Measurements from ENCODE around the gene KMT2B. TPM values are rescaled to one million over a fixed set of nuclear protein-coding genes. Genes with fewer than 3 reads are reported as not detected.
"Not testable (repeated sequence)": the region's sequence is repeated elsewhere in the genome, so short reads cannot be mapped to it uniquely, and the experiment has no call there.

The KMT2B gene
- total and polyA plus RNA-seq, 2 donors (not counting 1 experiment from before 2014, with no cell fraction given) = 85.6 to 96.9 TPM

GRCh38 chr19:35767288-35768081 is 49.7 kb downstream of the KMT2B start:
- no peaks in the 10 kb centered on the region for H3K9me3 Mint-ChIP-seq (ENCODE audit: insufficient read depth)
- no peaks in the 10 kb centered on the region for H3K9me3 ChIP-seq (ENCODE audit: control extremely low read depth in 1 of 3, control insufficient read depth in 2 of 3, insufficient read depth in 1 of 3, low read length in 2 of 3)
- ATAC-seq (ENCODE audit: low read depth) (no peak), DNase-seq (no peak)
- H3K4me3 Mint-ChIP-seq = no peak overlapping the region
- H3K27ac Mint-ChIP-seq = no peak overlapping the region
- H3K27me3 ChIP-seq (replicated peaks in 1 of 4; ENCODE audit: control extremely low read depth in 1 of 4, control insufficient read depth in 3 of 4, insufficient read depth in 4 of 4, low read length in 3 of 4) = no peaks in the 10 kb centered on the region
- no peaks in the 10 kb centered on the region for H3K27me3 Mint-ChIP-seq
- peaks cover 3% of the 10 kb centered on the region for H3K4me1 Mint-ChIP-seq
- POLR2A ChIA-PET = interaction anchor here (1.0 kb wide), 1 partner anchor 27 kb away, joined by 3 read pairs; no protein-coding TSS in a partner anchor
- no peaks in the 10 kb centered on the region for H3K79me2 ChIP-seq (ENCODE audit: control insufficient read depth, insufficient read depth, low read length)
- no peak for TF ChIP-seq CTCF (IDR thresholded peaks at IDR 0.05)
- TF ChIP-seq EZH2 (IDR thresholded peaks at IDR 0.05; ENCODE audit: borderline replicate concordance, insufficient read depth, low read depth, low read length, poor library complexity, severe bottlenecking) = no peak
- H2AFZ ChIP-seq (ENCODE audit: insufficient read depth, low read depth, low read length, poor library complexity, severe bottlenecking) = no peak overlapping the region
- no peak overlapping the region for H3K4me3 ChIP-seq (ENCODE audit: control extremely low read depth in 1 of 5, extremely low read depth in 1 of 5, insufficient read depth in 1 of 5, low read depth in 2 of 5, low read length in 4 of 5)
- H3K4me2 ChIP-seq (replicated peaks; ENCODE audit: low read depth, low read length, poor library complexity, severe bottlenecking) = no peak overlapping the region
- peak overlapping the region in 1 of 2 donors; percentile 20 for H3K27ac ChIP-seq (ENCODE audit: low read length in 2 of 2)
- no peak overlapping the region for H3K9ac ChIP-seq (ENCODE audit: low read length)
- CTCF ChIA-PET = interaction anchor here (0.5 kb wide), 1 partner anchor 72 kb away, joined by 4 read pairs; no protein-coding TSS in a partner anchor
- H3K36me3 ChIP-seq (replicated peaks in 1 of 2; ENCODE audit: control extremely low read depth in 1 of 2, control insufficient read depth in 1 of 2, extremely low read depth in 1 of 2, insufficient read depth in 2 of 2, low read length in 1 of 2) = peaks cover 0 to 8% of the 10 kb centered on the region in 2 experiments
- 40% methylated on average over 34 of the region's 34 CpGs for WGBS (ENCODE audit: insufficient coverage)
- H4K20me1 ChIP-seq (ENCODE audit: control insufficient read depth, insufficient read depth, low read length, poor library complexity, severe bottlenecking) = no peaks in the 10 kb centered on the region
- no peaks in the 10 kb centered on the region for H3K4me1 ChIP-seq (ENCODE audit: control insufficient read depth in 2 of 2, insufficient read depth in 2 of 2, low read length in 2 of 2)
- intact Hi-C loops (cut with micrococcal nuclease) = no loop called here

- ChIA-PET POLR2A (no interaction called here), CTCF (no interaction called here)
- Histone ChIP-seq H3K4me1 (ENCODE audit: control insufficient read depth in 2 of 2, insufficient read depth in 2 of 2, low read length in 2 of 2) (no peaks in the 10 kb centered on the region), H3K9ac (ENCODE audit: low read length) (no peak overlapping the region), H3K27me3 (replicated peaks in 1 of 4; ENCODE audit: control extremely low read depth in 1 of 4, control insufficient read depth in 3 of 4, insufficient read depth in 4 of 4, low read length in 3 of 4) (no peaks in the 10 kb centered on the region), H3K4me3 (ENCODE audit: control extremely low read depth in 1 of 5, extremely low read depth in 1 of 5, insufficient read depth in 1 of 5, low read depth in 2 of 5, low read length in 4 of 5) (no peak overlapping the region), H4K20me1 (ENCODE audit: control insufficient read depth, insufficient read depth, low read length, poor library complexity, severe bottlenecking) (no peaks in the 10 kb centered on the region), H3K27ac (ENCODE audit: low read length in 2 of 2) (no peak overlapping the region), H3K36me3 (replicated peaks in 1 of 2; ENCODE audit: control extremely low read depth in 1 of 2, control insufficient read depth in 1 of 2, extremely low read depth in 1 of 2, insufficient read depth in 2 of 2, low read length in 1 of 2) (peaks cover 0 to 8% of the 10 kb centered on the region in 2 experiments), H3K9me3 (ENCODE audit: control extremely low read depth in 1 of 3, control insufficient read depth in 2 of 3, insufficient read depth in 1 of 3, low read length in 2 of 3) (no peaks in the 10 kb centered on the region), H2AFZ (ENCODE audit: insufficient read depth, low read depth, low read length, poor library complexity, severe bottlenecking) (no peak overlapping the region), H3K4me2 (replicated peaks; ENCODE audit: low read depth, low read length, poor library complexity, severe bottlenecking) (no peak overlapping the region), H3K79me2 (ENCODE audit: control insufficient read depth, insufficient read depth, low read length) (no peaks in the 10 kb centered on the region)
- no peak overlapping the region for H3K4me3 Mint-ChIP-seq
- H3K4me1 Mint-ChIP-seq = peaks cover 3% of the 10 kb centered on the region
- no peak for DNase-seq
- no peak for ATAC-seq (ENCODE audit: low read depth)
- TF ChIP-seq EZH2 (IDR thresholded peaks at IDR 0.05; ENCODE audit: borderline replicate concordance, insufficient read depth, low read depth, low read length, poor library complexity, severe bottlenecking) (no peak), CTCF (IDR thresholded peaks at IDR 0.05) (no peak)
- 88% methylated on average over 15 of the region's 15 CpGs for WGBS (ENCODE audit: insufficient coverage)
- H3K27ac Mint-ChIP-seq = no peak overlapping the region
- H3K27me3 Mint-ChIP-seq = no peaks in the 10 kb centered on the region
- intact Hi-C loops (cut with micrococcal nuclease) = no loop called here
- H3K9me3 Mint-ChIP-seq (ENCODE audit: insufficient read depth) = no peaks in the 10 kb centered on the region
Measured at GRCh38 chr19:35768082-35768421, 50.2 kb downstream of the KMT2B start.

- intact Hi-C loops (cut with micrococcal nuclease); H3K9me3 ChIP-seq (ENCODE audit: control extremely low read depth in 1 of 3, control insufficient read depth in 2 of 3, insufficient read depth in 1 of 3, low read length in 2 of 3): not testable (repeated sequence)
- CTCF ChIA-PET = interaction anchor here (0.6 kb wide), 1 partner anchor 142 kb away, joined by 3 read pairs; no protein-coding TSS in a partner anchor
Measured at GRCh38 chr19:35772362-35772761, 54.6 kb downstream of the KMT2B start.

More at GRCh38 chr19:35772362-35772761, 54.6 kb downstream of the KMT2B start:
- H3K79me2 ChIP-seq (ENCODE audit: control insufficient read depth, insufficient read depth, low read length); POLR2A ChIA-PET; H2AFZ ChIP-seq (ENCODE audit: insufficient read depth, low read depth, low read length, poor library complexity, severe bottlenecking); H3K4me3 Mint-ChIP-seq; ATAC-seq (ENCODE audit: low read depth); H4K20me1 ChIP-seq (ENCODE audit: control insufficient read depth, insufficient read depth, low read length, poor library complexity, severe bottlenecking); H3K4me2 ChIP-seq (replicated peaks; ENCODE audit: low read depth, low read length, poor library complexity, severe bottlenecking); H3K27me3 ChIP-seq (replicated peaks in 1 of 4; ENCODE audit: control extremely low read depth in 1 of 4, control insufficient read depth in 3 of 4, insufficient read depth in 4 of 4, low read length in 3 of 4); H3K9me3 Mint-ChIP-seq (ENCODE audit: insufficient read depth); H3K36me3 ChIP-seq (replicated peaks in 1 of 2; ENCODE audit: control extremely low read depth in 1 of 2, control insufficient read depth in 1 of 2, extremely low read depth in 1 of 2, insufficient read depth in 2 of 2, low read length in 1 of 2); H3K27ac ChIP-seq (ENCODE audit: low read length in 2 of 2); H3K27me3 Mint-ChIP-seq; H3K9ac ChIP-seq (ENCODE audit: low read length); H3K4me3 ChIP-seq (ENCODE audit: control extremely low read depth in 1 of 5, extremely low read depth in 1 of 5, insufficient read depth in 1 of 5, low read depth in 2 of 5, low read length in 4 of 5); H3K27ac Mint-ChIP-seq; DNase-seq: not testable (repeated sequence)
- H3K4me1 ChIP-seq (ENCODE audit: control insufficient read depth in 2 of 2, insufficient read depth in 2 of 2, low read length in 2 of 2) = peaks cover 10 to 16% of the 10 kb centered on the region in 2 donors
- peaks cover 13% of the 10 kb centered on the region for H3K4me1 Mint-ChIP-seq
- 100% methylated on average over 3 of the region's 5 CpGs for WGBS (ENCODE audit: insufficient coverage)
